NCI-H524 (cell line): ENCODE measurements around the gene FBXL19.
"Not testable (repeated sequence)": the region's sequence is repeated elsewhere in the genome, so short reads cannot be mapped to it uniquely, and the experiment has no call there.

Experiments used
- DNase-seq, 2 experiments: peaks; one replicate each; lab custom pipeline; 2025; lab: John Stamatoyannopoulos, UW

FBXL19 gene

GRCh38 chr16:30922960-30923535 lies 324 bp upstream of the FBXL19 start:
- DNase-seq: peak; percentile 100

- DNase-seq: no peak
These were observed 922 bp downstream of the FBXL19 start for GRCh38 chr16:30924076-30924912.

GRCh38 chr16:30924913-30925631 lies 1.7 kb downstream of the FBXL19 start:
- DNase-seq: no peak

- no peak for DNase-seq
These were observed 2.2 kb downstream of the FBXL19 start for GRCh38 chr16:30925632-30925987.

GRCh38 chr16:30925995-30926811 lies 2.8 kb downstream of the FBXL19 start:
- no peak for DNase-seq

GRCh38 chr16:30926937-30927788 lies 3.8 kb downstream of the FBXL19 start:
- DNase-seq: no peak

- DNase-seq: peak; percentile 83 to 90
These were observed 4.5 kb downstream of the FBXL19 start for GRCh38 chr16:30927789-30928378.

- DNase-seq: no peak
These were observed 5.0 kb downstream of the FBXL19 start for GRCh38 chr16:30928390-30928789.

GRCh38 chr16:30929167-30929566 lies 5.8 kb downstream of the FBXL19 start:
- no peak for DNase-seq

- DNase-seq: no peak
These were observed 6.8 kb downstream of the FBXL19 start for GRCh38 chr16:30930160-30930571.

- DNase-seq: no peak
These were observed 7.8 kb downstream of the FBXL19 start for GRCh38 chr16:30931068-30931650.

GRCh38 chr16:30934827-30935557 lies 11.6 kb downstream of the FBXL19 start:
- DNase-seq: peak in 1 of 2 experiments; percentile 40

GRCh38 chr16:30937692-30938091 lies 14.3 kb downstream of the FBXL19 start:
- DNase-seq: no peak

GRCh38 chr16:30939571-30939970 lies 16.2 kb downstream of the FBXL19 start:
- not testable (repeated sequence) for DNase-seq

GRCh38 chr16:30941600-30942425 lies 18.4 kb downstream of the FBXL19 start:
- peak; percentile 21 to 63 for DNase-seq

- DNase-seq: no peak
These were observed 19.0 kb downstream of the FBXL19 start for GRCh38 chr16:30942426-30942806.

- no peak for DNase-seq
These were observed 21.0 kb downstream of the FBXL19 start for GRCh38 chr16:30944352-30944751.

GRCh38 chr16:30946671-30947540 lies 23.5 kb downstream of the FBXL19 start:
- no peak for DNase-seq
